Vagina (tissue), 2 donors: Measurements from ENCODE around the gene PLK5. TPM values are rescaled to one million over a fixed set of nuclear protein-coding genes. Genes with fewer than 3 reads are reported as not detected.

Source experiments
- DNase-seq, 2 donors: peaks; one replicate each; pipeline ENCODE4 v3.0.0-alpha.2; 2017; ENCODE audit errors: extremely low spot score in 2 of 2
- H3K27ac ChIP-seq: fragments of 200-600 bp; sonication (generic); one replicate; pipeline ENCODE4 v1.5.1; 2019
- H3K27me3 ChIP-seq: fragments of 200-600 bp; sonication (generic); one replicate; pipeline ENCODE4 v1.5.1; 2019
- H3K36me3 ChIP-seq, 2 donors: fragments of 200-600 bp; sonication (generic); one replicate each; pipeline ENCODE4 v1.5.1; 2017 to 2019
- H3K4me1 ChIP-seq: fragments of 200-600 bp; sonication (generic); one replicate; pipeline ENCODE4 v1.5.1; 2019
- H3K4me3 ChIP-seq, 2 donors: fragments of 200-600 bp; sonication (generic); 1 replicate in 1 of 2; 2 replicates in 1 of 2; pipeline ENCODE4 v1.5.1; 2016 to 2019
- H3K9me3 ChIP-seq: fragments of 200-600 bp; sonication (generic); one replicate; pipeline ENCODE4 v1.5.1; 2019
- CTCF ChIP-seq, 3 experiments: fragments of 450-650 bp in 2 of 3; fragments of 200-600 bp in 1 of 3; sonication (generic) in 1 of 3; IDR thresholded peaks; one replicate each; pipeline ENCODE4 v1.5.1; 2017 to 2019; ENCODE audit warnings: antibody characterized with exemption in 3 of 3, mild to moderate bottlenecking in 2 of 3, moderate library complexity in 2 of 3
- POLR2A ChIP-seq, 2 donors: fragments of 450-650 bp; IDR thresholded peaks; one replicate each; pipeline ENCODE4 v1.6.1; 2017; ENCODE audit warnings: antibody characterized with exemption in 2 of 2, mild to moderate bottlenecking in 2 of 2, moderate library complexity in 2 of 2
- POLR2AphosphoS5 ChIP-seq, 2 donors: sonication (generic); formaldehyde crosslinking; IDR thresholded peaks; one replicate each; pipeline ENCODE4 v1.9.0; 2017; ENCODE audit warnings: antibody characterized with exemption in 2 of 2, mild to moderate bottlenecking in 2 of 2, low read depth in 1 of 2; ENCODE audit not compliant: insufficient read depth in 1 of 2
- intact Hi-C: fragments of 100-400 bp; cut with DNase I; formaldehyde crosslinking; loops from one replicate; pipeline ENCODE4 v1.15.1; 2023
- total RNA-seq: library from RNA; depleted of rRNA; stranded (reverse); fragments of >200 nt; gene quantifications from one replicate; pipeline ENCODE4 v1.2.3, GENCODE V29; 2016

Gene PLK5
- total RNA-seq, 1 donor from 2014 or later: 0.49 TPM

- Histone ChIP-seq H3K27me3 (no peaks in the 10 kb centered on the region), H3K4me3 (no peak overlapping the region), H3K9me3 (no peaks in the 10 kb centered on the region), H3K4me1 (no peaks in the 10 kb centered on the region), H3K36me3 (peaks cover 0 to 57% of the 10 kb centered on the region in 2 donors), H3K27ac (no peak overlapping the region)
- intact Hi-C loops: no loop called here
- no peak for DNase-seq
- TF ChIP-seq CTCF (IDR thresholded peaks at IDR 0.05): no peak
- no peak for TF ChIP-seq POLR2A (IDR thresholded peaks at IDR 0.05)
- TF ChIP-seq POLR2AphosphoS5 (IDR thresholded peaks at IDR 0.05; ENCODE audit: insufficient read depth in 1 of 2, low read depth in 1 of 2): no peak
These were observed 53.4 kb downstream of the PLK5 start for GRCh38 chr19:1577090-1577928.

- no peaks in the 10 kb centered on the region for H3K4me1 ChIP-seq
- H3K4me3 ChIP-seq: no peak overlapping the region
- TF ChIP-seq POLR2A (IDR thresholded peaks at IDR 0.05) (no peak), CTCF (IDR thresholded peaks at IDR 0.05) (no peak), POLR2AphosphoS5 (IDR thresholded peaks at IDR 0.05; ENCODE audit: insufficient read depth in 1 of 2, low read depth in 1 of 2) (no peak)
- no peaks in the 10 kb centered on the region for H3K27me3 ChIP-seq
- no peak overlapping the region for H3K27ac ChIP-seq
- H3K36me3 ChIP-seq: peaks cover 0 to 64% of the 10 kb centered on the region in 2 donors
- intact Hi-C loops: no loop called here
- no peak for DNase-seq
- no peaks in the 10 kb centered on the region for H3K9me3 ChIP-seq
These were observed 54.2 kb downstream of the PLK5 start for GRCh38 chr19:1577929-1578618.

GRCh38 chr19:1579222-1579621 is 55.3 kb downstream of the PLK5 start:
- intact Hi-C loops: no loop called here
- H3K4me3 ChIP-seq: no peak overlapping the region
- no peak overlapping the region for H3K27ac ChIP-seq
- H3K4me1 ChIP-seq: no peaks in the 10 kb centered on the region
- no peaks in the 10 kb centered on the region for H3K9me3 ChIP-seq
- peaks cover 0 to 74% of the 10 kb centered on the region in 2 donors for H3K36me3 ChIP-seq
- TF ChIP-seq POLR2AphosphoS5 (IDR thresholded peaks at IDR 0.05; ENCODE audit: insufficient read depth in 1 of 2, low read depth in 1 of 2) (no peak), CTCF (IDR thresholded peaks at IDR 0.05) (no peak), POLR2A (IDR thresholded peaks at IDR 0.05) (no peak)
- no peaks in the 10 kb centered on the region for H3K27me3 ChIP-seq
- DNase-seq: no peak

- no peak for DNase-seq
- Histone ChIP-seq H3K36me3 (peaks cover 0 to 77% of the 10 kb centered on the region in 2 donors), H3K4me1 (no peaks in the 10 kb centered on the region), H3K9me3 (no peaks in the 10 kb centered on the region), H3K27ac (no peak overlapping the region), H3K27me3 (no peaks in the 10 kb centered on the region), H3K4me3 (no peak overlapping the region)
- no peak for TF ChIP-seq CTCF (IDR thresholded peaks at IDR 0.05)
- no peak for TF ChIP-seq POLR2A (IDR thresholded peaks at IDR 0.05)
- TF ChIP-seq POLR2AphosphoS5 (IDR thresholded peaks at IDR 0.05; ENCODE audit: insufficient read depth in 1 of 2, low read depth in 1 of 2): no peak
- intact Hi-C loops: no loop called here
These were observed 56.5 kb downstream of the PLK5 start for GRCh38 chr19:1580382-1580781.

- Histone ChIP-seq H3K9me3 (no peaks in the 10 kb centered on the region), H3K4me3 (no peak overlapping the region), H3K4me1 (no peaks in the 10 kb centered on the region), H3K27me3 (no peaks in the 10 kb centered on the region), H3K36me3 (peaks cover 0 to 77% of the 10 kb centered on the region in 2 donors), H3K27ac (no peak overlapping the region)
- intact Hi-C loops: no loop called here
- TF ChIP-seq POLR2A (IDR thresholded peaks at IDR 0.05): no peak
- DNase-seq: no peak
These were observed 57.1 kb downstream of the PLK5 start for GRCh38 chr19:1580957-1581356.
